ENCODE data around the gene BANF1. TPM values are rescaled to one million over a fixed set of nuclear protein-coding genes. Genes with fewer than 3 reads are reported as not detected.
A peak's percentile ranks its signal among the peaks of the same experiment; 100 is the strongest.

BANF1 gene
- total RNA-seq, 1 experiment from 2014 or later: 124 TPM

GRCh38 chr11:66011239-66011784 lies 9.0 kb downstream of the BANF1 start:
- Histone ChIP-seq H2AFZ (ENCODE audit: low read length) (peak overlapping the region; percentile 75), H3K4me1 (ENCODE audit: insufficient read depth, low read length) (peaks cover 49% of the 10 kb centered on the region), H3K36me3 (ENCODE audit: low read depth, low read length) (no peaks in the 10 kb centered on the region), H3K79me2 (ENCODE audit: low read length) (no peaks in the 10 kb centered on the region), H3K27me3 (ENCODE audit: low read length) (no peaks in the 10 kb centered on the region), H3K27ac (ENCODE audit: low read length) (peak overlapping the region; percentile 33), H4K20me1 (ENCODE audit: low read length) (no peaks in the 10 kb centered on the region), H3K4me3 (ENCODE audit: low read length) (peak overlapping the region; percentile 59), H3F3A (ENCODE audit: low read length, unreplicated experiment) (no peaks in the 10 kb centered on the region), H3K9ac (ENCODE audit: low read length) (no peak overlapping the region), H3K9me2 (replicated peaks; ENCODE audit: low read length) (no peaks in the 10 kb centered on the region), H3K4me2 (ENCODE audit: low read length) (peak overlapping the region; percentile 84), H3K9me3 (ENCODE audit: low read length) (no peaks in the 10 kb centered on the region)
- ATAC-seq (peak; percentile 60), DNase-seq (peak; percentile 98)
- no peak for TF ChIP-seq CTCF (conservative IDR thresholded peaks at IDR 0.05; ENCODE audit: low read depth, low read length)
- no peak for TF ChIP-seq EZH2 (IDR thresholded peaks at IDR 0.05; ENCODE audit: low read length, unreplicated experiment)
- no peak for TF ChIP-seq EZH2phosphoT487 (IDR thresholded peaks at IDR 0.05; ENCODE audit: borderline replicate concordance, low read length)
- POLR2A ChIA-PET (ENCODE audit: unreplicated experiment): interaction anchor here (0.6 to 0.9 kb wide), 2 partner anchors 8 to 100 kb away, joined by 3 read pairs; no protein-coding TSS in a partner anchor
- intact Hi-C loops (cut with micrococcal nuclease): no loop called here
- CTCF ChIA-PET: interaction anchor here (0.6 to 1.2 kb wide), 2 partner anchors 34 to 119 kb away, joined by 3 to 8 read pairs; no protein-coding TSS in a partner anchor
- no TSS peak for BruUV-seq (replicated peaks)

GRCh38 chr11:66011785-66012303 lies 9.5 kb downstream of the BANF1 start, which contains the start of gene CST6:
Gene CST6 (plus strand): TSS chr11:66012008. CDS start chr11:66012045, 37 bp downstream.
- no TSS peak for BruUV-seq (replicated peaks)
- Histone ChIP-seq H3K4me2 (ENCODE audit: low read length) (peak within 1 kb of the TSS; percentile 84), H2AFZ (ENCODE audit: low read length) (peak within 1 kb of the TSS; percentile 75)

More at GRCh38 chr11:66011785-66012303, 9.5 kb downstream of the BANF1 start, which contains the start of gene CST6:
- H3K9ac ChIP-seq (ENCODE audit: low read length): no peak within 1 kb of the TSS
- ATAC-seq (peak; percentile 5), DNase-seq (no peak)
- H3K27ac ChIP-seq (ENCODE audit: low read length): peak within 1 kb of the TSS; percentile 33
- no peaks in the 10 kb centered on the region for H3K9me3 ChIP-seq (ENCODE audit: low read length)
- no peaks in the 10 kb centered on the region for H3K27me3 ChIP-seq (ENCODE audit: low read length)
- ChIA-PET POLR2A (ENCODE audit: unreplicated experiment) (interaction anchor here (0.6 kb wide), 1 partner anchor 100 kb away, joined by 3 read pairs; no protein-coding TSS in a partner anchor), CTCF (interaction anchor here (0.6 to 1.2 kb wide), 2 partner anchors 33 to 118 kb away, joined by 3 to 8 read pairs; no protein-coding TSS in a partner anchor)
- no peak; the same call in 1 of the 2 replicates for TF ChIP-seq EZH2phosphoT487 (IDR thresholded peaks at IDR 0.05; ENCODE audit: borderline replicate concordance, low read length)
- no peak for TF ChIP-seq CTCF (conservative IDR thresholded peaks at IDR 0.05; ENCODE audit: low read depth, low read length)
- no peak for TF ChIP-seq EZH2 (IDR thresholded peaks at IDR 0.05; ENCODE audit: low read length, unreplicated experiment)
- H3K9me2 ChIP-seq (replicated peaks; ENCODE audit: low read length): no peaks in the 10 kb centered on the region
- H3K36me3 ChIP-seq (ENCODE audit: low read depth, low read length): no peaks in the 10 kb centered on the region
- H3K79me2 ChIP-seq (ENCODE audit: low read length): no peaks in the 10 kb centered on the region
- H3K4me3 ChIP-seq (ENCODE audit: low read length): peak within 1 kb of the TSS; percentile 59
- no peaks in the 10 kb centered on the region for H3F3A ChIP-seq (ENCODE audit: low read length, unreplicated experiment)
- H4K20me1 ChIP-seq (ENCODE audit: low read length): no peaks in the 10 kb centered on the region
- intact Hi-C loops (cut with micrococcal nuclease): no loop called here
- H3K4me1 ChIP-seq (ENCODE audit: insufficient read depth, low read length): peaks cover 49% of the 10 kb centered on the region

All from PC-3 (cell line).